Karpas-422 (cell line): Measurements from ENCODE around the gene FBXW5. TPM values are rescaled to one million over a fixed set of nuclear protein-coding genes. Genes with fewer than 3 reads are reported as not detected.

ENCODE experiments used
- DNase-seq: peaks from one replicate; pipeline ENCODE4 v3.0.0-alpha.2; 2015
- H2AFZ ChIP-seq: fragments of 200-600 bp; sonication (generic); 2 replicates; pipeline ENCODE4 v1.6.1; 2014; ENCODE audit warnings: antibody characterized with exemption, low read length, mixed read lengths
- H3K27ac ChIP-seq: fragments of 200-600 bp; sonication (generic); 2 replicates; pipeline ENCODE4 v1.5.1; 2014; ENCODE audit warnings: mild to moderate bottlenecking, low read length, moderate library complexity
- H3K27me3 ChIP-seq: fragments of 200-600 bp; sonication (generic); 2 replicates; pipeline ENCODE4 v1.6.1; 2014; ENCODE audit warnings: low read length, mixed read lengths
- H3K36me3 ChIP-seq: fragments of 200-600 bp; sonication (generic); 2 replicates; pipeline ENCODE4 v1.6.1; 2014; ENCODE audit warnings: low read length, mixed read lengths; ENCODE audit not compliant: insufficient read depth
- H3K4me1 ChIP-seq: fragments of 200-600 bp; sonication (generic); 2 replicates; pipeline ENCODE4 v1.6.1; 2014; ENCODE audit warnings: mild to moderate bottlenecking, low read length, mixed read lengths
- H3K4me2 ChIP-seq: fragments of 200-600 bp; sonication (generic); 2 replicates; pipeline ENCODE4 v1.6.1; 2014; ENCODE audit warnings: low read length, low read depth, mild to moderate bottlenecking; ENCODE audit not compliant: poor library complexity, severe bottlenecking
- H3K4me3 ChIP-seq: fragments of 200-600 bp; sonication (generic); 2 replicates; pipeline ENCODE4 v1.5.1; 2014; ENCODE audit warnings: mild to moderate bottlenecking, antibody characterized with exemption, low read length, mixed read lengths
- H3K79me2 ChIP-seq: fragments of 200-600 bp; sonication (generic); 2 replicates; pipeline ENCODE4 v1.6.1; 2014; ENCODE audit warnings: mild to moderate bottlenecking, low read length, mixed read lengths
- H3K9ac ChIP-seq: fragments of 200-600 bp; sonication (generic); 2 replicates; pipeline ENCODE4 v1.6.0; 2014; ENCODE audit warnings: low read length
- H3K9me2 ChIP-seq: fragments of 200-600 bp; sonication (generic), shearing (Covaris generic); replicated peaks from 2 replicates; pipeline ENCODE4 v1.6.0; 2014; ENCODE audit warnings: mild to moderate bottlenecking, low read length, moderate library complexity; ENCODE audit not compliant: insufficient read depth
- H3K9me3 ChIP-seq: fragments of 300-700, 200-600 bp; sonication (generic); 2 replicates; pipeline ENCODE4 v1.6.1; 2014; ENCODE audit warnings: low read length, mixed read lengths
- H4K20me1 ChIP-seq: fragments of 200-600 bp; sonication (generic); 2 replicates; pipeline ENCODE4 v1.6.1; 2014; ENCODE audit warnings: mild to moderate bottlenecking, antibody characterized with exemption, low read length, low read depth; ENCODE audit not compliant: insufficient read depth
- total RNA-seq: library from RNA; depleted of rRNA; stranded (reverse); fragments of >200 nt; shearing (Covaris generic); gene quantifications from 2 replicates; pipeline ENCODE4 v1.2.3, GENCODE V29; 2014; ENCODE audit warnings: low replicate concordance; rRNA removed

FBXW5 gene, protein sequence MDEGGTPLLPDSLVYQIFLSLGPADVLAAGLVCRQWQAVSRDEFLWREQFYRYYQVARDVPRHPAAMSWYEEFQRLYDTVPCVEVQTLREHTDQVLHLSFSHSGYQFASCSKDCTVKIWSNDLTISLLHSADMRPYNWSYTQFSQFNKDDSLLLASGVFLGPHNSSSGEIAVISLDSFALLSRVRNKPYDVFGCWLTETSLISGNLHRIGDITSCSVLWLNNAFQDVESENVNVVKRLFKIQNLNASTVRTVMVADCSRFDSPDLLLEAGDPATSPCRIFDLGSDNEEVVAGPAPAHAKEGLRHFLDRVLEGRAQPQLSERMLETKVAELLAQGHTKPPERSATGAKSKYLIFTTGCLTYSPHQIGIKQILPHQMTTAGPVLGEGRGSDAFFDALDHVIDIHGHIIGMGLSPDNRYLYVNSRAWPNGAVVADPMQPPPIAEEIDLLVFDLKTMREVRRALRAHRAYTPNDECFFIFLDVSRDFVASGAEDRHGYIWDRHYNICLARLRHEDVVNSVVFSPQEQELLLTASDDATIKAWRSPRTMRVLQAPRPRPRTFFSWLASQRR
- total RNA-seq = 37.3 and 103 TPM in 2 replicates

DNA sequence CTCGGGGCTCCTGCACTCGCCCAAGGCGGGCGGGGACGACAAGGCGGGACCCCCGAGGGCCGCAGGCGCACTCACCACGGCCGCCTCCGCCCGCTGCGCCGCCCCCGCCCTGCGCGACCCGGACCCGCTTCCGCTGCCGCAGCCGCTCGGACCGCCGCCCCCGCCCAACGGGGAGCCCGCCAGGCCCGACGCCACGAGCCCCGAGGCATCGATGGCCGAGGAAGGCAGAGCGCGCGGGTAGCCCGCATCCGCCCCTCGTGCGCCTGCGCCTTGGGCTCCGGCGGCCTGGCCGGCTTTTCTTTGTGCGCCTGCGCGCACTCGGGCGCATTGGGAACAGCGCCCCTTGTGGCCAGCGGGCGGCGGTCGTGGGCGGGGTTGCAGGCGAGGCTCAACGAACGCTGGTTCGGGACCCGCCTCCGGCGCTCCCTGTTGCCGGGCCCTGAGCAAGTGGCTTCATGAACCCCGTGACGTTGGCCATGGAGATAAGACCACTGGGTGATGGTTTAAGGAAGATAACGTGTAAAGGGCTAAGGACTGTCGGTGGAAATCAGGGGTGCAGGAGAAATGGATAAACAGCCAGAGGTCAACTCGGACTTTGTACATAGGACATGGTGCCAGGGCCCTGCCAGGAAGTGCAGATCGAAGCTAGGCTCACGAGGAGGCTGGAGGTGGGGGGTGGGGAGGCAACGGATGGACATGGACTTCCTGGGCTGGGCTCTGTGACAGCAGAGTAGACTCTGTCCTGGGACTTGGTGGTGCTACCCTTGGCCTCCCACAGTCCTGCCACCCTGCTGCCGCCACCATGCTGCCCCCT is at the start of gene FBXW5, which contains the start of gene C8G:
TSS of gene FBXW5 (minus strand) at position 220 of the 814 bp plus-strand sequence. CDS start 655 bp downstream, outside the sequence.
TSS of gene C8G (plus strand) at position 725 of the 814 bp plus-strand sequence. CDS start at position 803, 78 bp downstream.
- peak within 1 kb of the TSS; percentile 78 for H3K4me2 ChIP-seq
- H3K79me2 ChIP-seq = peaks cover 12% of the 10 kb centered on the region
- DNase-seq = peak; percentile 98
- peak within 1 kb of the TSS; percentile 95 for H3K9ac ChIP-seq
- no peaks in the 10 kb centered on the region for H3K9me2 ChIP-seq
- H3K4me3 ChIP-seq = peak within 1 kb of the TSS; percentile 93
- H3K36me3 ChIP-seq = no peaks in the 10 kb centered on the region
- peaks cover 5% of the 10 kb centered on the region; the same call in 1 of the 2 replicates for H4K20me1 ChIP-seq
- H3K9me3 ChIP-seq = no peaks in the 10 kb centered on the region
- H3K27me3 ChIP-seq = no peaks in the 10 kb centered on the region
- H2AFZ ChIP-seq = no peak within 1 kb of the TSS
- H3K27ac ChIP-seq = peak within 1 kb of the TSS; percentile 60
- H3K4me1 ChIP-seq = peaks cover 22% of the 10 kb centered on the region

- H3K9me2 ChIP-seq = no peaks in the 10 kb centered on the region
- H3K79me2 ChIP-seq = 0 out of 2 replicates have a peak, but pooled peaks cover 5% of the 10 kb centered on the region
- peak overlapping the region; percentile 84 for H3K9ac ChIP-seq
- H2AFZ ChIP-seq = peak overlapping the region; percentile 63; the same call in 1 of the 2 replicates
- peak overlapping the region; percentile 90 for H3K4me3 ChIP-seq
- H3K9me3 ChIP-seq = no peaks in the 10 kb centered on the region
- 0 out of 2 replicates have a peak overlapping the region, but pooled peaks have one; percentile 25 for H3K27ac ChIP-seq
- no peaks in the 10 kb centered on the region for H3K27me3 ChIP-seq
- H3K36me3 ChIP-seq = no peaks in the 10 kb centered on the region
- peaks cover 21% of the 10 kb centered on the region for H3K4me1 ChIP-seq
- H4K20me1 ChIP-seq = peaks cover 6% of the 10 kb centered on the region; the same call in 1 of the 2 replicates
- peak overlapping the region; percentile 97 for H3K4me2 ChIP-seq
- no peak for DNase-seq
Observed at GRCh38 chr9:136992819-136993369, 48.4 kb upstream of the FBXW5 start.

DNA sequence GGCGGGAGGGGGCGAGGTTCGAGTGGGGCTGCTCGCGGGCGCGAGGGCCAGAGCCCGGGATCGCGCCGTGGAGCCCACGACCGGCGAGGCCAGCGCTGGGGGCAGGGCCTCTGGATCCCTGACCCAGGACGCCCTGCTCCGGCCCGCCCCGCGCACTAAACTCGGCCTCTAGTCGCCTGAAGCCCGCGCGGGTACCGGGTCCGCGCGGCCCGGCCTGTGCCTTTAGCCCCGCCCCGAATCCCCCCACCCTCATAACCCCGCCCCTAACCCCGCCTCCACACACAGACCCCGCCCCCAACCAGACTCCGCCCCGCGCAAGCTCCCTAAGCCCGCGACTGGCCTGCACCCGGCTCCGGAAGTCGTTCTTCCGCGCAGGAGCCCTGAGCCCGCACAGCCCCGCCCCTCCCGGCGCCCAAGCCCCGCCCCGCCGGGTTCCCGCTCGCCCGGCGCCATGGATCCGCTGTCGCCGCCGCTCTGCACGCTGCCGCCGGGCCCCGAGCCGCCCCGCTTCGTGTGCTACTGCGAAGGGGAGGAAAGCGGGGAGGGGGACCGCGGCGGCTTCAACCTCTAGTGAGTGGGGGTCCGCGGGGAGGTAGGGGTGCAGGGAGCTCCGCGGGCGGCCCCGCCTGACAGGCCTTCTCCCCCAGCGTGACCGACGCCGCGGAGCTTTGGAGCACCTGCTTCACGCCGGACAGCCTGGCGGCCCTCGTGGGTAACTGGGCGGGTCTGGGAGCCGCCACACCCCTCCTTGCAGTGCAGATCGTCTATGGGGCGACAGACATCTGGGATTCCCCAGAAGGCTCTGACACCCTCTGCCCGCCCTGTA is 47.7 kb upstream of the FBXW5 start, which contains the start of gene PAXX:
TSS of gene PAXX (plus strand) at position 430 of the 826 bp plus-strand sequence. CDS start at position 452, 22 bp downstream.
- Histone ChIP-seq H3K9ac (peak within 1 kb of the TSS; percentile 84), H3K4me2 (peak within 1 kb of the TSS; percentile 97), H3K4me3 (peak within 1 kb of the TSS; percentile 90), H3K27ac (0 out of 2 replicates have a peak within 1 kb of the TSS, but pooled peaks have one; percentile 25), H2AFZ (peak within 1 kb of the TSS; percentile 63; the same call in 1 of the 2 replicates), H4K20me1 (peaks cover 6% of the 10 kb centered on the region; the same call in 1 of the 2 replicates), H3K27me3 (no peaks in the 10 kb centered on the region), H3K9me2 (no peaks in the 10 kb centered on the region), H3K4me1 (peaks cover 21% of the 10 kb centered on the region), H3K79me2 (0 out of 2 replicates have a peak, but pooled peaks cover 5% of the 10 kb centered on the region), H3K9me3 (no peaks in the 10 kb centered on the region), H3K36me3 (no peaks in the 10 kb centered on the region)
- peak; percentile 97 for DNase-seq

- Histone ChIP-seq H3K4me2 (no peak overlapping the region), H4K20me1 (peaks cover 6% of the 10 kb centered on the region; the same call in 1 of the 2 replicates), H3K36me3 (no peaks in the 10 kb centered on the region), H3K27ac (no peak overlapping the region), H2AFZ (no peak overlapping the region), H3K4me1 (peaks cover 16% of the 10 kb centered on the region), H3K9me2 (no peaks in the 10 kb centered on the region), H3K79me2 (0 out of 2 replicates have a peak, but pooled peaks cover 5% of the 10 kb centered on the region), H3K9ac (no peak overlapping the region), H3K27me3 (no peaks in the 10 kb centered on the region), H3K4me3 (no peak overlapping the region), H3K9me3 (no peaks in the 10 kb centered on the region)
- no peak for DNase-seq
Observed at GRCh38 chr9:136990242-136990911, 45.8 kb upstream of the FBXW5 start.

GRCh38 chr9:136988872-136989271 is 44.3 kb upstream of the FBXW5 start:
- Histone ChIP-seq H3K4me3 (no peak overlapping the region), H3K9me3 (no peaks in the 10 kb centered on the region), H3K4me1 (peaks cover 16% of the 10 kb centered on the region), H3K27me3 (no peaks in the 10 kb centered on the region), H3K79me2 (0 out of 2 replicates have a peak, but pooled peaks cover 5% of the 10 kb centered on the region), H3K36me3 (no peaks in the 10 kb centered on the region), H4K20me1 (peaks cover 6% of the 10 kb centered on the region; the same call in 1 of the 2 replicates), H3K9ac (no peak overlapping the region), H3K27ac (no peak overlapping the region), H3K4me2 (no peak overlapping the region), H3K9me2 (no peaks in the 10 kb centered on the region), H2AFZ (no peak overlapping the region)
- no peak for DNase-seq

DNA sequence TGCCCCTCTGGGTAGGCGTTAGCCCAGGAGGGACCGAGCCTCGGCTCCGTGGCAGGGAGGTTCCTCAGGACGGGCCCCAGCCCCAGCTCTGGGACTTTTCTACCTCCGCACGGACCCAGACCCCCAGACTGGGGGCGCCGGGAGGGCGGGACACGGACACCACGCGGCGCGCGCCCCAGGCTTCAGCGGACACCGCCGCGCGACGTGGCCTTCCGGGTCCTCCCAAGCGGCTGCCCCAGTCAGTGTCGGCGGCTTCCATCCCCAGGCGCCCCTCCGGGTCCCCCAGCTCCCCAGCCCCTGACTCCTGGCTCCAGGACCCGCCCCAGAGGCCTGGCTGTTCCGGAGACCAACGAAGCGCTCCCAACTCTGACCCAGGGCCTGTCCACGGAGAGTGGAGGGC is 41.3 kb upstream of the FBXW5 start:
- no peak for DNase-seq
- H3K9me3 ChIP-seq = no peaks in the 10 kb centered on the region
- no peaks in the 10 kb centered on the region for H4K20me1 ChIP-seq
- H3K36me3 ChIP-seq = no peaks in the 10 kb centered on the region
- H3K9me2 ChIP-seq = no peaks in the 10 kb centered on the region
- no peak overlapping the region for H3K27ac ChIP-seq
- no peak overlapping the region for H3K4me3 ChIP-seq
- no peaks in the 10 kb centered on the region for H3K27me3 ChIP-seq
- H3K9ac ChIP-seq = no peak overlapping the region
- no peak overlapping the region for H3K4me2 ChIP-seq
- H3K4me1 ChIP-seq = no peaks in the 10 kb centered on the region
- H2AFZ ChIP-seq = no peak overlapping the region
- H3K79me2 ChIP-seq = no peaks in the 10 kb centered on the region
